Measurements from ENCODE around the gene DIO3.
"Not testable (repeated sequence)": the region's sequence is repeated elsewhere in the genome, so short reads cannot be mapped to it uniquely, and the experiment has no call there.

The DIO3 gene

GRCh38 chr14:101543814-101544213 is 17.5 kb upstream of the DIO3 start:
- no peak for TF ChIP-seq YY1 (IDR thresholded peaks at IDR 0.05; ENCODE audit: insufficient read depth, insufficient read length)
- TF ChIP-seq SUZ12 (IDR thresholded peaks at IDR 0.05; ENCODE audit: extremely low read depth, insufficient read depth, insufficient read length): no peak
- TF ChIP-seq ZNF274 (IDR thresholded peaks at IDR 0.05; ENCODE audit: low read depth, low read length): no peak
- H3K9me3 ChIP-seq (ENCODE audit: insufficient read depth, low read length): no peaks in the 10 kb centered on the region
- no peaks in the 10 kb centered on the region for H3K27me3 ChIP-seq (ENCODE audit: insufficient read depth, insufficient read length)
- peaks cover 8% of the 10 kb centered on the region for H3K4me1 ChIP-seq (ENCODE audit: insufficient read depth, insufficient read length)
- H3K36me3 ChIP-seq (ENCODE audit: insufficient read depth, insufficient read length, low read length): no peaks in the 10 kb centered on the region
- H3K4me3 ChIP-seq (ENCODE audit: insufficient read length, low read depth): no peak overlapping the region
- no peak for DNase-seq (ENCODE audit: low read depth, low spot score)
- no peak overlapping the region for H3K9ac ChIP-seq (ENCODE audit: insufficient read length, low read depth)

GRCh38 chr14:101544550-101544949 is 16.7 kb upstream of the DIO3 start:
- no peak overlapping the region for H3K9ac ChIP-seq (ENCODE audit: insufficient read length, low read depth)
- TF ChIP-seq ZNF274 (IDR thresholded peaks at IDR 0.05; ENCODE audit: low read depth, low read length) (no peak), SUZ12 (IDR thresholded peaks at IDR 0.05; ENCODE audit: extremely low read depth, insufficient read depth, insufficient read length) (no peak), YY1 (IDR thresholded peaks at IDR 0.05; ENCODE audit: insufficient read depth, insufficient read length) (no peak)
- peaks cover 4% of the 10 kb centered on the region for H3K4me1 ChIP-seq (ENCODE audit: insufficient read depth, insufficient read length)
- H3K27me3 ChIP-seq (ENCODE audit: insufficient read depth, insufficient read length): no peaks in the 10 kb centered on the region
- H3K4me3 ChIP-seq (ENCODE audit: insufficient read length, low read depth): no peak overlapping the region
- no peak for DNase-seq (ENCODE audit: low read depth, low spot score)
- no peaks in the 10 kb centered on the region for H3K9me3 ChIP-seq (ENCODE audit: insufficient read depth, low read length)
- no peaks in the 10 kb centered on the region for H3K36me3 ChIP-seq (ENCODE audit: insufficient read depth, insufficient read length, low read length)

GRCh38 chr14:101546706-101547105 is 14.6 kb upstream of the DIO3 start:
- Histone ChIP-seq H3K36me3 (ENCODE audit: insufficient read depth, insufficient read length, low read length) (no peaks in the 10 kb centered on the region), H3K4me3 (ENCODE audit: insufficient read length, low read depth) (no peak overlapping the region), H3K4me1 (ENCODE audit: insufficient read depth, insufficient read length) (no peaks in the 10 kb centered on the region), H3K27me3 (ENCODE audit: insufficient read depth, insufficient read length) (no peaks in the 10 kb centered on the region), H3K9ac (ENCODE audit: insufficient read length, low read depth) (no peak overlapping the region), H3K9me3 (ENCODE audit: insufficient read depth, low read length) (no peaks in the 10 kb centered on the region)
- no peak for TF ChIP-seq SUZ12 (IDR thresholded peaks at IDR 0.05; ENCODE audit: extremely low read depth, insufficient read depth, insufficient read length)
- no peak for TF ChIP-seq ZNF274 (IDR thresholded peaks at IDR 0.05; ENCODE audit: low read depth, low read length)
- no peak for TF ChIP-seq YY1 (IDR thresholded peaks at IDR 0.05; ENCODE audit: insufficient read depth, insufficient read length)
- DNase-seq (ENCODE audit: low read depth, low spot score): no peak

- no peak overlapping the region for H3K9ac ChIP-seq (ENCODE audit: insufficient read length, low read depth)
- no peak for DNase-seq (ENCODE audit: low read depth, low spot score)
- H3K4me3 ChIP-seq (ENCODE audit: insufficient read length, low read depth): no peak overlapping the region
- H3K27me3 ChIP-seq (ENCODE audit: insufficient read depth, insufficient read length): no peaks in the 10 kb centered on the region
- H3K36me3 ChIP-seq (ENCODE audit: insufficient read depth, insufficient read length, low read length): no peaks in the 10 kb centered on the region
- TF ChIP-seq YY1 (IDR thresholded peaks at IDR 0.05; ENCODE audit: insufficient read depth, insufficient read length) (no peak), SUZ12 (IDR thresholded peaks at IDR 0.05; ENCODE audit: extremely low read depth, insufficient read depth, insufficient read length) (no peak), ZNF274 (IDR thresholded peaks at IDR 0.05; ENCODE audit: low read depth, low read length) (no peak)
- H3K9me3 ChIP-seq (ENCODE audit: insufficient read depth, low read length): no peaks in the 10 kb centered on the region
- no peaks in the 10 kb centered on the region for H3K4me1 ChIP-seq (ENCODE audit: insufficient read depth, insufficient read length)
These were observed 14.1 kb upstream of the DIO3 start for GRCh38 chr14:101547107-101547738.

- no peak overlapping the region for H3K9ac ChIP-seq (ENCODE audit: insufficient read length, low read depth)
- H3K9me3 ChIP-seq (ENCODE audit: insufficient read depth, low read length): no peaks in the 10 kb centered on the region
- TF ChIP-seq SUZ12 (IDR thresholded peaks at IDR 0.05; ENCODE audit: extremely low read depth, insufficient read depth, insufficient read length) (no peak), ZNF274 (IDR thresholded peaks at IDR 0.05; ENCODE audit: low read depth, low read length) (no peak), YY1 (IDR thresholded peaks at IDR 0.05; ENCODE audit: insufficient read depth, insufficient read length) (no peak)
- H3K27me3 ChIP-seq (ENCODE audit: insufficient read depth, insufficient read length): no peaks in the 10 kb centered on the region
- H3K4me3 ChIP-seq (ENCODE audit: insufficient read length, low read depth): no peak overlapping the region
- no peaks in the 10 kb centered on the region for H3K4me1 ChIP-seq (ENCODE audit: insufficient read depth, insufficient read length)
- no peaks in the 10 kb centered on the region for H3K36me3 ChIP-seq (ENCODE audit: insufficient read depth, insufficient read length, low read length)
- no peak for DNase-seq (ENCODE audit: low read depth, low spot score)
These were observed 13.2 kb upstream of the DIO3 start for GRCh38 chr14:101547961-101548669.

- no peaks in the 10 kb centered on the region for H3K4me1 ChIP-seq (ENCODE audit: insufficient read depth, insufficient read length)
- H3K9ac ChIP-seq (ENCODE audit: insufficient read length, low read depth): no peak overlapping the region
- H3K9me3 ChIP-seq (ENCODE audit: insufficient read depth, low read length): no peaks in the 10 kb centered on the region
- no peak overlapping the region for H3K4me3 ChIP-seq (ENCODE audit: insufficient read length, low read depth)
- H3K27me3 ChIP-seq (ENCODE audit: insufficient read depth, insufficient read length): no peaks in the 10 kb centered on the region
- no peaks in the 10 kb centered on the region for H3K36me3 ChIP-seq (ENCODE audit: insufficient read depth, insufficient read length, low read length)
- DNase-seq (ENCODE audit: low read depth, low spot score): no peak
- TF ChIP-seq ZNF274 (IDR thresholded peaks at IDR 0.05; ENCODE audit: low read depth, low read length): no peak
- TF ChIP-seq SUZ12 (IDR thresholded peaks at IDR 0.05; ENCODE audit: extremely low read depth, insufficient read depth, insufficient read length): no peak
- no peak for TF ChIP-seq YY1 (IDR thresholded peaks at IDR 0.05; ENCODE audit: insufficient read depth, insufficient read length)
These were observed 12.6 kb upstream of the DIO3 start for GRCh38 chr14:101548710-101549109.

- no peaks in the 10 kb centered on the region for H3K27me3 ChIP-seq (ENCODE audit: insufficient read depth, insufficient read length)
- no peaks in the 10 kb centered on the region for H3K36me3 ChIP-seq (ENCODE audit: insufficient read depth, insufficient read length, low read length)
- H3K4me1 ChIP-seq (ENCODE audit: insufficient read depth, insufficient read length): no peaks in the 10 kb centered on the region
- DNase-seq (ENCODE audit: low read depth, low spot score): no peak
- H3K4me3 ChIP-seq (ENCODE audit: insufficient read length, low read depth): no peak overlapping the region
- TF ChIP-seq ZNF274 (IDR thresholded peaks at IDR 0.05; ENCODE audit: low read depth, low read length) (no peak), YY1 (IDR thresholded peaks at IDR 0.05; ENCODE audit: insufficient read depth, insufficient read length) (no peak), SUZ12 (IDR thresholded peaks at IDR 0.05; ENCODE audit: extremely low read depth, insufficient read depth, insufficient read length) (no peak)
- no peaks in the 10 kb centered on the region for H3K9me3 ChIP-seq (ENCODE audit: insufficient read depth, low read length)
- no peak overlapping the region for H3K9ac ChIP-seq (ENCODE audit: insufficient read length, low read depth)
These were observed 12.1 kb upstream of the DIO3 start for GRCh38 chr14:101549154-101549553.

- H3K27me3 ChIP-seq (ENCODE audit: insufficient read depth, insufficient read length); H3K4me1 ChIP-seq (ENCODE audit: insufficient read depth, insufficient read length); H3K36me3 ChIP-seq (ENCODE audit: insufficient read depth, insufficient read length, low read length); H3K4me3 ChIP-seq (ENCODE audit: insufficient read length, low read depth); DNase-seq (ENCODE audit: low read depth, low spot score); H3K9me3 ChIP-seq (ENCODE audit: insufficient read depth, low read length); H3K9ac ChIP-seq (ENCODE audit: insufficient read length, low read depth): not testable (repeated sequence)
These were observed 10.9 kb upstream of the DIO3 start for GRCh38 chr14:101550202-101550912.
